ENCODE measurements around the gene LCN10.

The LCN10 gene

GRCh38 chr9:136754059-136754572 lies 11.4 kb upstream of the LCN10 start:
- no peak overlapping the region for H3K9ac ChIP-seq (ENCODE audit: low read length)
- H3K4me3 ChIP-seq (ENCODE audit: low read length) = no peak overlapping the region

GRCh38 chr9:136753371-136754058 lies 10.8 kb upstream of the LCN10 start:
- no peak for TF ChIP-seq EZH2phosphoT487 (IDR thresholded peaks at IDR 0.05; ENCODE audit: low read depth)
- H3K9me3 ChIP-seq (ENCODE audit: insufficient read depth, low read length) = peaks cover 16% of the 10 kb centered on the region
- H3K4me3 ChIP-seq (ENCODE audit: low read length) = no peak overlapping the region
- H3K36me3 ChIP-seq (replicated peaks; ENCODE audit: low read depth, low read length) = no peaks in the 10 kb centered on the region
- no peak overlapping the region for H3K27ac ChIP-seq (ENCODE audit: low read length)
- H4K20me1 ChIP-seq (ENCODE audit: insufficient read depth, low read length) = no peaks in the 10 kb centered on the region
- no peaks in the 10 kb centered on the region for H3K79me2 ChIP-seq (ENCODE audit: low read length)
- no peaks in the 10 kb centered on the region for H3K4me1 ChIP-seq (ENCODE audit: low read length)
- peaks cover 3% of the 10 kb centered on the region for H3K27me3 ChIP-seq (ENCODE audit: low read depth, low read length)
- H3K9ac ChIP-seq (ENCODE audit: low read length) = no peak overlapping the region
- H3K4me2 ChIP-seq (ENCODE audit: low read length) = no peak overlapping the region
- H2AFZ ChIP-seq (ENCODE audit: low read depth, low read length) = no peak overlapping the region

More at GRCh38 chr9:136754059-136754572, 11.4 kb upstream of the LCN10 start:
- no peaks in the 10 kb centered on the region for H3K36me3 ChIP-seq (replicated peaks; ENCODE audit: low read depth, low read length)
- no peaks in the 10 kb centered on the region for H3K4me1 ChIP-seq (ENCODE audit: low read length)
- H4K20me1 ChIP-seq (ENCODE audit: insufficient read depth, low read length) = no peaks in the 10 kb centered on the region
- H3K27me3 ChIP-seq (ENCODE audit: low read depth, low read length) = peaks cover 2% of the 10 kb centered on the region; the same call in 1 of the 2 replicates
- no peak overlapping the region for H3K27ac ChIP-seq (ENCODE audit: low read length)
- H2AFZ ChIP-seq (ENCODE audit: low read depth, low read length) = no peak overlapping the region
- TF ChIP-seq EZH2phosphoT487 (IDR thresholded peaks at IDR 0.05; ENCODE audit: low read depth) = no peak
- TF ChIP-seq, protein P1, sequence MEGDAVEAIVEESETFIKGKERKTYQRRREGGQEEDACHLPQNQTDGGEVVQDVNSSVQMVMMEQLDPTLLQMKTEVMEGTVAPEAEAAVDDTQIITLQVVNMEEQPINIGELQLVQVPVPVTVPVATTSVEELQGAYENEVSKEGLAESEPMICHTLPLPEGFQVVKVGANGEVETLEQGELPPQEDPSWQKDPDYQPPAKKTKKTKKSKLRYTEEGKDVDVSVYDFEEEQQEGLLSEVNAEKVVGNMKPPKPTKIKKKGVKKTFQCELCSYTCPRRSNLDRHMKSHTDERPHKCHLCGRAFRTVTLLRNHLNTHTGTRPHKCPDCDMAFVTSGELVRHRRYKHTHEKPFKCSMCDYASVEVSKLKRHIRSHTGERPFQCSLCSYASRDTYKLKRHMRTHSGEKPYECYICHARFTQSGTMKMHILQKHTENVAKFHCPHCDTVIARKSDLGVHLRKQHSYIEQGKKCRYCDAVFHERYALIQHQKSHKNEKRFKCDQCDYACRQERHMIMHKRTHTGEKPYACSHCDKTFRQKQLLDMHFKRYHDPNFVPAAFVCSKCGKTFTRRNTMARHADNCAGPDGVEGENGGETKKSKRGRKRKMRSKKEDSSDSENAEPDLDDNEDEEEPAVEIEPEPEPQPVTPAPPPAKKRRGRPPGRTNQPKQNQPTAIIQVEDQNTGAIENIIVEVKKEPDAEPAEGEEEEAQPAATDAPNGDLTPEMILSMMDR (IDR thresholded peaks at IDR 0.05; ENCODE audit: low read depth, low read length) = no peak
- H3K79me2 ChIP-seq (ENCODE audit: low read length) = no peaks in the 10 kb centered on the region
- H3K4me2 ChIP-seq (ENCODE audit: low read length) = no peak overlapping the region
- peaks cover 16% of the 10 kb centered on the region for H3K9me3 ChIP-seq (ENCODE audit: insufficient read depth, low read length)

DNA sequence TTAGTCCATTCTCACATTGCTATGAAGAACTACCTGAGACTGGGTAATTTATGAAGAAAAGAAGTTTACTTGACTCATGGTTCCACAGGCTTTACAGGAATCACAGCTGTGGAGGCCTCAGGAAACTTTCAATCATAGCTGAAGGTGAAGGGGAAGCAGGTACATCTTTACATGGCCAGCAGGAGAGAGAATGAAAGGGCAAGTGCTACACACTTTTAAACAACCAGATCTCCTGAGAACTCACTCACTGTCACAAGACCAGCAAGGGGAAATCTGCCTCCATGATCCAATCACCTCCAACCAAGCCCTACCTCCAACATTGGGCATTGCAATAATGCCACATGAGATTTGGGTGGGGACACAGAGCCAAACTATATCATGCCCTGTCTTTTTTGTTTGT lies 9.1 kb upstream of the LCN10 start:
- Histone ChIP-seq H3K79me2 (ENCODE audit: low read length) (no peaks in the 10 kb centered on the region), H3K9ac (ENCODE audit: low read length) (no peak overlapping the region), H3K36me3 (replicated peaks; ENCODE audit: low read depth, low read length) (no peaks in the 10 kb centered on the region), H3K4me1 (ENCODE audit: low read length) (no peaks in the 10 kb centered on the region), H3K27me3 (ENCODE audit: low read depth, low read length) (peaks cover 9% of the 10 kb centered on the region), H3K27ac (ENCODE audit: low read length) (no peak overlapping the region), H4K20me1 (ENCODE audit: insufficient read depth, low read length) (no peaks in the 10 kb centered on the region), H3K4me2 (ENCODE audit: low read length) (no peak overlapping the region), H2AFZ (ENCODE audit: low read depth, low read length) (no peak overlapping the region), H3K4me3 (ENCODE audit: low read length) (no peak overlapping the region), H3K9me3 (ENCODE audit: insufficient read depth, low read length) (peaks cover 16% of the 10 kb centered on the region)
- TF ChIP-seq EZH2phosphoT487 (IDR thresholded peaks at IDR 0.05; ENCODE audit: low read depth) = no peak
- TF ChIP-seq, protein P1 (IDR thresholded peaks at IDR 0.05; ENCODE audit: low read depth, low read length) = no peak

GRCh38 chr9:136751244-136751643 lies 8.5 kb upstream of the LCN10 start:
- Histone ChIP-seq H3K9ac (ENCODE audit: low read length) (no peak overlapping the region), H3K36me3 (replicated peaks; ENCODE audit: low read depth, low read length) (no peaks in the 10 kb centered on the region), H4K20me1 (ENCODE audit: insufficient read depth, low read length) (no peaks in the 10 kb centered on the region), H3K4me2 (ENCODE audit: low read length) (no peak overlapping the region), H3K27ac (ENCODE audit: low read length) (no peak overlapping the region), H3K4me1 (ENCODE audit: low read length) (no peaks in the 10 kb centered on the region), H2AFZ (ENCODE audit: low read depth, low read length) (no peak overlapping the region), H3K79me2 (ENCODE audit: low read length) (no peaks in the 10 kb centered on the region), H3K27me3 (ENCODE audit: low read depth, low read length) (peaks cover 9% of the 10 kb centered on the region), H3K9me3 (ENCODE audit: insufficient read depth, low read length) (peaks cover 16% of the 10 kb centered on the region), H3K4me3 (ENCODE audit: low read length) (no peak overlapping the region)
- no peak for TF ChIP-seq EZH2phosphoT487 (IDR thresholded peaks at IDR 0.05; ENCODE audit: low read depth)
- TF ChIP-seq, protein P1 (IDR thresholded peaks at IDR 0.05; ENCODE audit: low read depth, low read length) = no peak

Measured in OCI-LY3 (cell line).